Measurements from ENCODE around the gene DCX.

DNA sequence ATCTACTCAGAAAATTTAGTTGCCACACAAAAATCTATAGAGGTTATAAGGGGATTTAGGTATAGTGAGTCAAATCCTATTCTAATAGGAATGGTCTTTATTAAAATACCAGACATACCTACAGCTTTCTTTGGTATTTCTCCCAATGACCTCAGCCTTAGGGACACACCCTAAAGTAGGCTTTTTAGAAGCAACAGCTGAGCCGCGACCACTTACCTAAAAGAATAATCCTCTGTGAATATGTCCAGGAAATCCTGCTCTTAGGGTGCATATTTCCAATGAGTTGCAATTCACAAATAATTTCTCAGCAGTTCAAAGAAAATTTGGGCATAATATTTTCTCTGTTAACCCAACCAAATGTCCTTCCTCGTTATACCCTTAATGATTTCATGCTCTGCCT is 2.7 kb downstream of the DCX start:
- TF ChIP-seq CTCF (conservative IDR thresholded peaks at IDR 0.05 in 1 of 2, IDR thresholded peaks at IDR 0.05 in 1 of 2; ENCODE audit: low read depth in 1 of 2, low read length in 2 of 2) (no peak), EZH2 (IDR thresholded peaks at IDR 0.05; ENCODE audit: low read length, missing control alignments) (no peak)
